Activated CD4-positive, alpha-beta T cell treated with anti-CD3 and anti-CD28 coated beads, Interleukin-2, amount 10 ng/mL, durations not matched to agents 24 days and 14 days (primary cell): ENCODE measurements around the gene EBF3. TPM values are rescaled to one million over a fixed set of nuclear protein-coding genes. Genes with fewer than 3 reads are reported as not detected.

Experiments used
- DNase-seq: peaks from one replicate; pipeline ENCODE4 v3.0.0; 2022
- H3K27ac Mint-ChIP-seq: one replicate; pipeline ENCODE4 v1.8.0; 2022; ENCODE audit warnings: mild to moderate bottlenecking, mixed read lengths
- H3K27me3 Mint-ChIP-seq: one replicate; pipeline ENCODE4 v1.8.0; 2022; ENCODE audit warnings: mixed read lengths
- H3K36me3 Mint-ChIP-seq: one replicate; pipeline ENCODE4 v1.8.0; 2022; ENCODE audit warnings: low read depth, mild to moderate bottlenecking, mixed read lengths
- H3K4me1 Mint-ChIP-seq: one replicate; pipeline ENCODE4 v1.8.0; 2021; ENCODE audit warnings: mixed read lengths
- H3K4me3 Mint-ChIP-seq: one replicate; pipeline ENCODE4 v1.8.0; 2022; ENCODE audit warnings: mild to moderate bottlenecking, moderate library complexity, mixed read lengths
- H3K9me3 Mint-ChIP-seq: one replicate; pipeline ENCODE4 v1.8.0; 2021; ENCODE audit warnings: mixed read lengths
- intact Hi-C: fragments of 100-400 bp; cut with micrococcal nuclease; formaldehyde crosslinking; loops from one replicate; pipeline ENCODE4 v1.15.1; 2023
- total RNA-seq: library from RNA; stranded (reverse); gene quantifications from 2 replicates; pipeline ENCODE4 v1.2.3, GENCODE V29; 2022

Gene EBF3
- total RNA-seq, 1 donor from 2014 or later, result not detected

DNA sequence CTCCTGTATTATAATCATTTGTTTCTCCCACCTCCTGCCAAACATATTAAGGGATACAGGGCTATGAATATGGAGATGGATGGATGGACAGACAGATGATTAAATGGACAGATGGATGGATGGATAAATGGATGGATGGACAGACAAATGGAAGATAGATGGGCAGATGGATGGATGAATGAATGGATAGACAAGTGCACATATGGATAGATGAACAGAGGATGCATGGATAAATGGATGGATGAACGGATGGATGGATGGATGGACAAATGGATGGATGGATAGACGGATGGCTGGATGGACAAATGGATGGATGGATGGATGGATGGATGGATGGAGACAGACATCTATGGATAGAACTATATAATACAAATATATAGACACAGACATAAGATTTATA is 59.8 kb downstream of the EBF3 start:
- Mint-ChIP-seq H3K27me3 (peaks cover 5% of the 10 kb centered on the region), H3K4me3 (no peak overlapping the region), H3K36me3 (no peaks in the 10 kb centered on the region), H3K9me3 (no peaks in the 10 kb centered on the region), H3K27ac (no peak overlapping the region), H3K4me1 (no peaks in the 10 kb centered on the region)
- no peak for DNase-seq
- intact Hi-C loops, result no loop called here

DNA sequence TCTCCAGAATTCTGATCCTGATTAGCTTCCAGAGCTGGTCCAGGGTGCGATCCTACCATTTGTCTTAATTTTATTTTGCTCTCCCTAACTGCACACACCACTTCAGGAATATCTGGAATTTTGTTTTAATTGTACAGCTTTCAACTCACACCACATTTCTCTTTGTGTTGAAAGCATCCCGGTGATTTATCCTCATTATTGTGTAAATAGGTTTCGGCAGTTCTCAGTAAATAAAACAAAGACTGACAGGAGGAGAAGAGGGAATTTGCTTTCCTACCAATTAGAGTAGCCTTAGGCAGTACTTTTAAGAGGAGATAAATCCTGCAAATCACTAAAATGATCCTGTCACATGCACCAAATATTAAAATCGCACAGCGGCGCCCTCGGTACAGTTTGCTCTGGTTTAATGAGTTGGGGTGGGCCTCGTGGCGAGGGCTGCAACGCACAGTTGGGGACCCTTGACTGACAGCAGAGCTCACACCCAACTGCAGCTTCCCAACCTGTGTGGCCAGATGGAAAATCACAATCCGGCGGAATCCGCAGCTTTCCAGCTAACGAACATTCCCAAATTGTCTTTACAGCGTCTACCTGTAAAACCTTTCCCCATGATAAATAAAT is 62.6 kb downstream of the EBF3 start:
- H3K9me3 Mint-ChIP-seq, result no peaks in the 10 kb centered on the region
- DNase-seq, result no peak

DNA sequence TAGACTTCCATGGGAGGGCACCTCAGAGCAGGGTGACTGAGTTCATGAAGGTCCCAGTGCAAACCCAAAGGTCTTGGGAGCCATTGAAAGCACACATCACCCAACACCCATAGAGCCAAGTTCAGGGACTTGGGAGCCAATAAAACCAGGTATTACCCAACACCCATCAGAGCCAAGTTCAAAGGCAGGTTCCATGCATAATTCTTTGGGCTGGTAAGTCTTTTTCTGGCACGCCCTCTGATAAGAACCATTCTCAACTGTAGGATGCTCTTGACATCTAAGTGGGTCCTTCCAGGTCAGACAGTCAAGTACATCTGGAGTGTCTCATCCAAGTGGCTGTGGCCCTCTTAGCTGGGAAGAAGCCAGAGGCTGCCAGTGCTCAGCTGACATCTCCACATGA is 63.2 kb downstream of the EBF3 start:
- no peak overlapping the region for H3K27ac Mint-ChIP-seq
- no peaks in the 10 kb centered on the region for H3K9me3 Mint-ChIP-seq
- intact Hi-C loops, result no loop called here
- no peaks in the 10 kb centered on the region for H3K36me3 Mint-ChIP-seq
- DNase-seq, result no peak
- H3K27me3 Mint-ChIP-seq, result peaks cover 11% of the 10 kb centered on the region
- no peak overlapping the region for H3K4me3 Mint-ChIP-seq
- H3K4me1 Mint-ChIP-seq, result no peaks in the 10 kb centered on the region

More for the DNA sequence above, 62.6 kb downstream of the EBF3 start:
- H3K4me3 Mint-ChIP-seq, result no peak overlapping the region
- no peaks in the 10 kb centered on the region for H3K36me3 Mint-ChIP-seq
- H3K27ac Mint-ChIP-seq, result no peak overlapping the region
- intact Hi-C loops, result no loop called here
- H3K4me1 Mint-ChIP-seq, result no peaks in the 10 kb centered on the region
- peaks cover 11% of the 10 kb centered on the region for H3K27me3 Mint-ChIP-seq

GRCh38 chr10:129899276-129900130 is 64.6 kb downstream of the EBF3 start:
- H3K27ac Mint-ChIP-seq, result no peak overlapping the region
- H3K9me3 Mint-ChIP-seq, result no peaks in the 10 kb centered on the region
- DNase-seq, result no peak
- peaks cover 11% of the 10 kb centered on the region for H3K27me3 Mint-ChIP-seq
- no peaks in the 10 kb centered on the region for H3K36me3 Mint-ChIP-seq
- H3K4me1 Mint-ChIP-seq, result no peaks in the 10 kb centered on the region
- H3K4me3 Mint-ChIP-seq, result no peak overlapping the region
- intact Hi-C loops, result no loop called here

GRCh38 chr10:129898706-129899268 is 65.3 kb downstream of the EBF3 start:
- intact Hi-C loops, result no loop called here
- no peaks in the 10 kb centered on the region for H3K9me3 Mint-ChIP-seq
- peaks cover 9% of the 10 kb centered on the region for H3K27me3 Mint-ChIP-seq
- no peak for DNase-seq
- no peak overlapping the region for H3K4me3 Mint-ChIP-seq
- no peak overlapping the region for H3K27ac Mint-ChIP-seq
- no peaks in the 10 kb centered on the region for H3K36me3 Mint-ChIP-seq
- H3K4me1 Mint-ChIP-seq, result no peaks in the 10 kb centered on the region

GRCh38 chr10:129897871-129898626 is 66.0 kb downstream of the EBF3 start:
- Mint-ChIP-seq H3K4me1 (no peaks in the 10 kb centered on the region), H3K36me3 (no peaks in the 10 kb centered on the region), H3K27ac (no peak overlapping the region), H3K4me3 (no peak overlapping the region), H3K9me3 (no peaks in the 10 kb centered on the region), H3K27me3 (peaks cover 9% of the 10 kb centered on the region)
- no peak for DNase-seq
- intact Hi-C loops, result no loop called here

DNA sequence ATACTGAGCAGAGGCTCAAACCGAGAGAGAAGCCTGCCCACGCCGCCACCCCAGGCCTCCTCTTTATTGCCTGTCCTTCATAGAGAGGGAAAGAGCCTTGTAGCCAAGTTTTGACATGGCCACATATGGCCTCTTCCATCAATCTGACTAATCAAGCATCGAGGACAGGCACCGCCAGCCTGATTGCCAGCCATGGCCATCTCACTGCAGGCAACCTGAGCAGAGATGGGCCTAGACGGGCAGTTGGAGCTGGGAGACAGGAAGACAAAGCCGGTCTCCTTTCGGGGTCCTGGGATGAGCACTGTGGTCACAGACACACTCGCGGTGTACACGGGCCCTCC is 67.2 kb downstream of the EBF3 start:
- H3K27ac Mint-ChIP-seq, result no peak overlapping the region
- H3K4me1 Mint-ChIP-seq, result no peaks in the 10 kb centered on the region
- H3K36me3 Mint-ChIP-seq, result no peaks in the 10 kb centered on the region
- intact Hi-C loops, result no loop called here
- no peak overlapping the region for H3K4me3 Mint-ChIP-seq
- DNase-seq, result no peak
- peaks cover 9% of the 10 kb centered on the region for H3K27me3 Mint-ChIP-seq
- H3K9me3 Mint-ChIP-seq, result no peaks in the 10 kb centered on the region

GRCh38 chr10:129896136-129896859 is 67.8 kb downstream of the EBF3 start:
- Mint-ChIP-seq H3K9me3 (no peaks in the 10 kb centered on the region), H3K4me3 (no peak overlapping the region), H3K4me1 (no peaks in the 10 kb centered on the region), H3K27me3 (peaks cover 9% of the 10 kb centered on the region), H3K27ac (no peak overlapping the region), H3K36me3 (no peaks in the 10 kb centered on the region)
- no peak for DNase-seq
- intact Hi-C loops, result no loop called here

- H3K27ac Mint-ChIP-seq, result no peak overlapping the region
- H3K27me3 Mint-ChIP-seq, result peaks cover 9% of the 10 kb centered on the region
- H3K36me3 Mint-ChIP-seq, result no peaks in the 10 kb centered on the region
- intact Hi-C loops, result no loop called here
- H3K4me1 Mint-ChIP-seq, result no peaks in the 10 kb centered on the region
- no peak overlapping the region for H3K4me3 Mint-ChIP-seq
- DNase-seq, result no peak
- H3K9me3 Mint-ChIP-seq, result no peaks in the 10 kb centered on the region
These were observed 68.3 kb downstream of the EBF3 start for GRCh38 chr10:129895811-129896135.

DNA sequence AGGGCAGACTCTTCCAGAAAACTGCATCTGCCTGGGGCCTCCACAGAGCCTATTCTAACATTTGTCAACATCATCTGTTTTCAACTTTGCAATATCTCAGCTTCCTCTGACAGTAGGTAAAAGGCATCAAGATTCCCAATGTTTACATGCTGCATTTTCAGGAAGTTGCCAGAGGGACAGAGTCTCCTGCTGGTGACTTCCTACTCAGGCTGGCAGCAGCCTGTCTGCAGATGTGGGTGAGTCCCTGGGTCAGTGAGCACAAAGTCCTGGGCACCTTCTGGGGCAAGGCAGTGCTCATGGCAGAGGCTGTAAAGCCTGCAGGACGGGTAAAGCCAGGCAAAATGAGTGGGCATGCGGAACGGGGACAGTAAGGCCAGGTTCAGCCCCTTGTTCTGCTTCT is 69.4 kb downstream of the EBF3 start:
- Mint-ChIP-seq H3K4me3 (no peak overlapping the region), H3K36me3 (no peaks in the 10 kb centered on the region), H3K4me1 (no peaks in the 10 kb centered on the region), H3K9me3 (no peaks in the 10 kb centered on the region), H3K27me3 (peaks cover 8% of the 10 kb centered on the region), H3K27ac (no peak overlapping the region)
- intact Hi-C loops, result no loop called here
- DNase-seq, result no peak

- Mint-ChIP-seq H3K4me1 (no peaks in the 10 kb centered on the region), H3K9me3 (no peaks in the 10 kb centered on the region)
These were observed 70.7 kb downstream of the EBF3 start for GRCh38 chr10:129893104-129894089.

GRCh38 chr10:129892548-129893052 is 71.5 kb downstream of the EBF3 start:
- Mint-ChIP-seq H3K27ac (no peak overlapping the region), H3K4me1 (no peaks in the 10 kb centered on the region), H3K27me3 (no peaks in the 10 kb centered on the region), H3K9me3 (no peaks in the 10 kb centered on the region), H3K4me3 (no peak overlapping the region), H3K36me3 (no peaks in the 10 kb centered on the region)
- DNase-seq, result no peak
- intact Hi-C loops, result no loop called here

More at GRCh38 chr10:129893104-129894089, 70.7 kb downstream of the EBF3 start:
- intact Hi-C loops, result no loop called here
- Mint-ChIP-seq H3K27ac (no peak overlapping the region), H3K27me3 (peaks cover 4% of the 10 kb centered on the region), H3K36me3 (no peaks in the 10 kb centered on the region), H3K4me3 (no peak overlapping the region)
- DNase-seq, result no peak
